OCI-LY3 (cell line): ENCODE data around the gene NLGN1.

Source experiments
- H2AFZ ChIP-seq: fragments of 200-600, 300-600 bp; shearing (Covaris generic); 2 replicates; pipeline ENCODE4 v1.6.0; 2014; ENCODE audit warnings: antibody characterized with exemption, low read depth, low read length
- H3K27ac ChIP-seq: fragments of 200-600, 300-600 bp; sonication (generic); 2 replicates; pipeline ENCODE4 v1.5.1; 2014; ENCODE audit warnings: mild to moderate bottlenecking, low read length, moderate library complexity, mixed read lengths
- H3K27me3 ChIP-seq: fragments of 200-600, 300-600 bp; sonication (generic); 2 replicates; pipeline ENCODE4 v1.6.1; 2014; ENCODE audit warnings: low read depth, low read length, mixed read lengths
- H3K36me3 ChIP-seq: fragments of 200-600, 300-600 bp; sonication (generic); replicated peaks from 2 replicates; pipeline ENCODE3; 2014; ENCODE audit warnings: low read depth, low read length, mixed read lengths
- H3K4me1 ChIP-seq: fragments of 300-600, 200-600 bp; sonication (generic); 2 replicates; pipeline ENCODE4 v1.6.1; 2014; ENCODE audit warnings: low read length, mixed read lengths
- H3K4me2 ChIP-seq: fragments of 200-600, 300-600 bp; sonication (generic); 2 replicates; pipeline ENCODE4 v1.6.1; 2014; ENCODE audit warnings: low read length, mixed read lengths
- H3K4me3 ChIP-seq: fragments of 300-600, 200-600 bp; sonication (generic); 2 replicates; pipeline ENCODE4 v1.5.1; 2014; ENCODE audit warnings: antibody characterized with exemption, mild to moderate bottlenecking, low read length, moderate library complexity
- H3K79me2 ChIP-seq: fragments of 300-600, 200-600 bp; shearing (Covaris generic); 2 replicates; pipeline ENCODE4 v1.6.1; 2014; ENCODE audit warnings: mild to moderate bottlenecking, low read length, mixed read lengths
- H3K9ac ChIP-seq: fragments of 300-600, 200-600 bp; shearing (Covaris generic); 2 replicates; pipeline ENCODE4 v1.6.0; 2014; ENCODE audit warnings: mild to moderate bottlenecking, low read length, moderate library complexity
- H3K9me3 ChIP-seq: fragments of 200-600, 300-600 bp; shearing (Covaris generic); 2 replicates; pipeline ENCODE4 v1.6.1; 2014; ENCODE audit warnings: low read length, mixed read lengths; ENCODE audit not compliant: insufficient read depth
- H4K20me1 ChIP-seq: fragments of 200-600, 300-600 bp; sonication (generic); 2 replicates; pipeline ENCODE4 v1.6.1; 2016; ENCODE audit warnings: low read length, mixed read lengths; ENCODE audit not compliant: insufficient read depth
- CTCF ChIP-seq: fragments of 200-600, 300-600 bp; sonication (generic); IDR thresholded peaks from 2 replicates; pipeline ENCODE4 v1.5.1; 2014; ENCODE audit warnings: antibody characterized with exemption, low read length, low read depth
- EZH2phosphoT487 ChIP-seq: fragments of 200-600 bp; shearing (Covaris generic); IDR thresholded peaks from 2 replicates; pipeline ENCODE4 v1.6.1; 2018; ENCODE audit warnings: antibody characterized with exemption, mixed run types, low read depth

The NLGN1 gene

GRCh38 chr3:173711619-173712018 is 314.1 kb downstream of the NLGN1 start:
- H3K27me3 ChIP-seq, result no peaks in the 10 kb centered on the region
- no peaks in the 10 kb centered on the region for H3K79me2 ChIP-seq
- H3K4me3 ChIP-seq, result no peak overlapping the region
- no peaks in the 10 kb centered on the region for H3K4me1 ChIP-seq
- TF ChIP-seq EZH2phosphoT487 (no peak), CTCF (no peak)
- no peak overlapping the region for H3K27ac ChIP-seq
- no peaks in the 10 kb centered on the region for H3K36me3 ChIP-seq
- no peak overlapping the region for H2AFZ ChIP-seq
- H3K4me2 ChIP-seq, result no peak overlapping the region
- no peak overlapping the region for H3K9ac ChIP-seq
- no peaks in the 10 kb centered on the region for H3K9me3 ChIP-seq
- H4K20me1 ChIP-seq, result no peaks in the 10 kb centered on the region

DNA sequence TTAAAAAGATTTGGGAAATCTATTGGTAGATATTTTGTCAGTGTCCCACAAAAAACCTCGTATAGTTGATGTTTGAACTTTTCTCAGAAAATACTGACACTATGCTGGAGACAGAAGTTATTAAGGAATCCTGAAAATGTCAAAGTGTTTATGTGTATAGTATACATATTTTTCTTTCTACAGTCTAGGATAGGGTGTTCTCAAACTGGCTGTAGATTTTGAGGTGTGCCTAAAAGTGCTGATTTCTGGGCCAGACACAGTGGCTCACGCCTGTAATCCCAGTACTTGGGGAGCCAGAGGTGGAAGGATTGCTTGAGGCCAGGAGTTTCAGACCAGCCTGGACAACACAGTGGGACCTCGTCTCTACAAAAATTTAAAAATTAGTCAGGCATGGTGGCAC is 322.0 kb downstream of the NLGN1 start:
- TF ChIP-seq CTCF, result no peak
- TF ChIP-seq EZH2phosphoT487, result no peak
- Histone ChIP-seq H3K79me2 (no peaks in the 10 kb centered on the region), H3K9ac (no peak overlapping the region), H4K20me1 (no peaks in the 10 kb centered on the region), H3K36me3 (no peaks in the 10 kb centered on the region), H3K4me1 (no peaks in the 10 kb centered on the region), H3K27ac (no peak overlapping the region), H3K9me3 (no peaks in the 10 kb centered on the region), H3K4me3 (no peak overlapping the region), H3K4me2 (no peak overlapping the region), H3K27me3 (no peaks in the 10 kb centered on the region), H2AFZ (no peak overlapping the region)

DNA sequence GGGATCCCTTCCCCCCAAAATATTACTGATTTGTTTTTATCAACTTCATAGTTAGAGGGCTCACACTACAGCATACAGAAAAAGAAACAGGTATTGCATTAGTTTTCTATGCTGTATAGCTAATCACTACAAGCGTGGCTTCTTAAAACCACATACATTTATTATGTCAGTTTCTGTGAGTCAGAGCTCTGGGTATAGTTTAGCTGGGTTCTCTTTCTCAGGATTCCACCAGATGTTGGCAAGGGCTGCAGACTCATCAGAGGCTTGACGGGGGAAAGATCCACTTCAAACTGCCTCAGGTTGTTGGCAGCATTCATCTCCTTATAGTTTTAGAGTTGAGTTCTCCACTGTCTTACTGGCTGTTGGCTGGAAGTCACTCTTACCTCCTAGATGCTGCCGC is 328.0 kb downstream of the NLGN1 start:
- H3K36me3 ChIP-seq, result no peaks in the 10 kb centered on the region
- H3K27me3 ChIP-seq, result no peaks in the 10 kb centered on the region
- no peaks in the 10 kb centered on the region for H3K4me1 ChIP-seq
- H3K9ac ChIP-seq, result no peak overlapping the region
- TF ChIP-seq EZH2phosphoT487, result no peak
- no peak for TF ChIP-seq CTCF
- no peak overlapping the region for H2AFZ ChIP-seq
- H3K9me3 ChIP-seq, result no peaks in the 10 kb centered on the region
- no peak overlapping the region for H3K4me3 ChIP-seq
- no peak overlapping the region for H3K27ac ChIP-seq
- H3K4me2 ChIP-seq, result no peak overlapping the region
- H4K20me1 ChIP-seq, result no peaks in the 10 kb centered on the region
- H3K79me2 ChIP-seq, result no peaks in the 10 kb centered on the region

DNA sequence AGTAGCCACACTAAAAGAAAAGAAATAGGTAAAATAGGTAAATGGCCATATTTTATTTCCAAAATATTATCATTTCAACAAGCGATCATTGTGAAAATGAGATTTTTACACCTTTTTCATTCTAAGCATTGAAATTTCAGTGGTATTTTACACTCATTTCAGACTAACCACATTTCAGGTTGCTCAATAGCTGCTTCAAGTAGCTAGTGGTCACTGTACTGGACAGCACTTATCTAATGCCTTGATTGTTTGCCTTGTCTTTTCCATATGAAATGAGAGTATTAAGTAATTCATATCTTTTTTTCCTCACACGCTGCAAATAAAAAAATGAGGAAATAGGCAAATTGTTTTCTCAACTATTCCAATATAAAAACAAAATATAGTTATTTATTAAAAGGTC is 332.8 kb downstream of the NLGN1 start:
- H3K9me3 ChIP-seq, result no peaks in the 10 kb centered on the region
- no peak overlapping the region for H3K4me3 ChIP-seq
- H3K27me3 ChIP-seq, result no peaks in the 10 kb centered on the region
- H3K27ac ChIP-seq, result no peak overlapping the region
- no peak overlapping the region for H2AFZ ChIP-seq
- no peaks in the 10 kb centered on the region for H4K20me1 ChIP-seq
- no peak overlapping the region for H3K4me2 ChIP-seq
- H3K79me2 ChIP-seq, result no peaks in the 10 kb centered on the region
- H3K9ac ChIP-seq, result no peak overlapping the region
- H3K4me1 ChIP-seq, result no peaks in the 10 kb centered on the region
- no peaks in the 10 kb centered on the region for H3K36me3 ChIP-seq
- TF ChIP-seq EZH2phosphoT487, result no peak

GRCh38 chr3:173732237-173732636 is 334.7 kb downstream of the NLGN1 start:
- no peak for TF ChIP-seq EZH2phosphoT487
- no peak for TF ChIP-seq CTCF
- H3K27ac ChIP-seq, result no peak overlapping the region

More at GRCh38 chr3:173732237-173732636, 334.7 kb downstream of the NLGN1 start:
- Histone ChIP-seq H3K36me3 (no peaks in the 10 kb centered on the region), H3K9ac (no peak overlapping the region), H3K4me1 (no peaks in the 10 kb centered on the region), H3K4me3 (no peak overlapping the region), H3K27me3 (no peaks in the 10 kb centered on the region), H3K4me2 (no peak overlapping the region), H4K20me1 (no peaks in the 10 kb centered on the region), H2AFZ (no peak overlapping the region), H3K79me2 (no peaks in the 10 kb centered on the region), H3K9me3 (no peaks in the 10 kb centered on the region)
